Gastrocnemius medialis (tissue), 4 donors: ENCODE results near the gene CHCHD4. TPM values are rescaled to one million over a fixed set of nuclear protein-coding genes. Genes with fewer than 3 reads are reported as not detected.
A peak's percentile ranks its signal among the peaks of the same experiment; 100 is the strongest.

Experiments
- ATAC-seq, 2 donors: fragments of 150-250 bp; one replicate each; pipeline ENCODE4 v1.9.1; 2016
- DNase-seq, 2 donors: peaks; one replicate each; pipeline ENCODE4 v3.0.0-alpha.2; 2019
- H3K27ac ChIP-seq, 4 donors: fragments of 200-600 bp; sonication (generic); 1 replicate in 1 of 4; 2 replicates in 3 of 4; pipeline ENCODE4 v1.5.1; 2016 to 2018; ENCODE audit warnings: mild to moderate bottlenecking in 2 of 4, moderate library complexity in 1 of 4
- H3K27me3 ChIP-seq, 3 donors: fragments of 200-600 bp; sonication (generic) in 2 of 3; 1 replicate in 1 of 3; 2 replicates in 2 of 3; pipeline versions ENCODE4 v1.5.1 to v1.6.0; 2016 to 2019; ENCODE audit warnings: mild to moderate bottlenecking in 1 of 3, moderate library complexity in 1 of 3
- H3K36me3 ChIP-seq, 2 donors: fragments of 200-600 bp; sonication (generic) in 1 of 2; one replicate each; pipeline ENCODE4 v1.5.1; 2017 to 2018
- H3K4me1 ChIP-seq, 2 donors: fragments of 200-600 bp; sonication (generic) in 1 of 2; one replicate each; pipeline ENCODE4 v1.5.1; 2016 to 2017; ENCODE audit warnings: mild to moderate bottlenecking in 2 of 2
- H3K4me3 ChIP-seq, 4 donors: fragments of 200-600 bp; sonication (generic) in 3 of 4; 1 replicate in 1 of 4; 2 replicates in 3 of 4; pipeline ENCODE4 v1.5.1; 2016 to 2019; ENCODE audit warnings: mild to moderate bottlenecking in 2 of 4
- H3K9me3 ChIP-seq, 3 donors: fragments of 200-600 bp; sonication (generic) in 2 of 3; 1 replicate in 1 of 3; 2 replicates in 2 of 3; pipeline ENCODE4 v1.5.1; 2016 to 2019
- POLR2A ChIP-seq, 2 donors: fragments of 450-650 bp; IDR thresholded peaks; one replicate each; pipeline ENCODE4 v1.6.1; 2017; ENCODE audit warnings: antibody characterized with exemption in 2 of 2, mild to moderate bottlenecking in 2 of 2, moderate library complexity in 2 of 2
- in situ Hi-C, 4 donors: fragments of 200-750 bp; cut with MboI; loops; one replicate each; pipeline versions ENCODE4 v1.15.0 to v1.8.0; 2017; ENCODE audit warnings: low sequenced_read_pairs in 4 of 4
- intact Hi-C: fragments of 100-400 bp; cut with DNase I; formaldehyde crosslinking; loops from one replicate; pipeline ENCODE4 v1.15.1; 2023; ENCODE audit warnings: low total_unique reads
- total RNA-seq, 4 donors: library from RNA; depleted of rRNA; stranded (reverse); fragments of >200 nt; gene quantifications; one replicate each; pipeline versions ENCODE4 v1.1.0 to v1.2.3, GENCODE V29; 2016
- TF ChIP-seq, protein P1 (sequence below), 5 experiments: fragments of 450-650 bp in 3 of 5; fragments of 200-600 bp in 2 of 5; sonication (generic) in 2 of 5; IDR thresholded peaks in 4 of 5; conservative IDR thresholded peaks in 1 of 5; 1 replicate in 4 of 5; 2 replicates in 1 of 5; pipeline ENCODE4 v1.5.1; 2016 to 2019; ENCODE audit warnings: antibody characterized with exemption in 5 of 5, mild to moderate bottlenecking in 3 of 5, moderate library complexity in 3 of 5

CHCHD4 gene
- total RNA-seq, 4 donors from 2014 or later: 16.2 to 49.4 (median 22.8) TPM

DNA sequence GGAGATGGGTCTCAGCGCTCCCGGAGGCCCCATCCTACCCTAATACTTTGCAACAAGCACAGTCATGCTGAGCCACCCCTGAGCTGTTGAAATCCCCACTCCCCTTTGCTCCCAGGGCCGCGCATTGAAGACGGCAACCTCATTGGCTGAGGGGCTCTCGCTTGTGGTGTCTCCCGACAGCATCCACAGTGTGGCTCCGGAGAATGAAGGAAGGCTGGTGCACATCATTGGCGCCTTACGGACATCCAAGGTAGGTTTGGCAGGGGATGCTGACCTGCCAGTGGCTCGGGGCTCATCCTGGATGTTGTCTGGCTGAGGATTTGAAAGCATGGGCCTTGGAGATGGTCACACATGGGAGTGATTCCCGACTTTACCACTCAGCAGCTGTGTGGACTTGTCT lies 6.0 kb upstream of the CHCHD4 start:
- H3K4me1 ChIP-seq: peaks cover 20 to 29% of the 10 kb centered on the region in 2 donors
- H3K27ac ChIP-seq: peak overlapping the region in 3 of 4 donors; percentile 19 to 94 (median 52)
- in situ Hi-C loops: loop anchor here in 1 of 4 donors (25.0 kb wide), 1 partner anchor 932 kb away; the partner anchor contains the start of gene MRPS25
- no peaks in the 10 kb centered on the region for H3K9me3 ChIP-seq
- DNase-seq (no peak), ATAC-seq (no peak)
- intact Hi-C loops: no loop called here
- H3K27me3 ChIP-seq: no peaks in the 10 kb centered on the region
- H3K36me3 ChIP-seq: peaks cover 0 to 65% of the 10 kb centered on the region in 2 donors
- no peak overlapping the region for H3K4me3 ChIP-seq
- no peak for TF ChIP-seq POLR2A (IDR thresholded peaks at IDR 0.05)
- TF ChIP-seq, protein P1, sequence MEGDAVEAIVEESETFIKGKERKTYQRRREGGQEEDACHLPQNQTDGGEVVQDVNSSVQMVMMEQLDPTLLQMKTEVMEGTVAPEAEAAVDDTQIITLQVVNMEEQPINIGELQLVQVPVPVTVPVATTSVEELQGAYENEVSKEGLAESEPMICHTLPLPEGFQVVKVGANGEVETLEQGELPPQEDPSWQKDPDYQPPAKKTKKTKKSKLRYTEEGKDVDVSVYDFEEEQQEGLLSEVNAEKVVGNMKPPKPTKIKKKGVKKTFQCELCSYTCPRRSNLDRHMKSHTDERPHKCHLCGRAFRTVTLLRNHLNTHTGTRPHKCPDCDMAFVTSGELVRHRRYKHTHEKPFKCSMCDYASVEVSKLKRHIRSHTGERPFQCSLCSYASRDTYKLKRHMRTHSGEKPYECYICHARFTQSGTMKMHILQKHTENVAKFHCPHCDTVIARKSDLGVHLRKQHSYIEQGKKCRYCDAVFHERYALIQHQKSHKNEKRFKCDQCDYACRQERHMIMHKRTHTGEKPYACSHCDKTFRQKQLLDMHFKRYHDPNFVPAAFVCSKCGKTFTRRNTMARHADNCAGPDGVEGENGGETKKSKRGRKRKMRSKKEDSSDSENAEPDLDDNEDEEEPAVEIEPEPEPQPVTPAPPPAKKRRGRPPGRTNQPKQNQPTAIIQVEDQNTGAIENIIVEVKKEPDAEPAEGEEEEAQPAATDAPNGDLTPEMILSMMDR (IDR thresholded peaks at IDR 0.05 in 4 of 5, conservative IDR thresholded peaks at IDR 0.05 in 1 of 5): no peak

DNA sequence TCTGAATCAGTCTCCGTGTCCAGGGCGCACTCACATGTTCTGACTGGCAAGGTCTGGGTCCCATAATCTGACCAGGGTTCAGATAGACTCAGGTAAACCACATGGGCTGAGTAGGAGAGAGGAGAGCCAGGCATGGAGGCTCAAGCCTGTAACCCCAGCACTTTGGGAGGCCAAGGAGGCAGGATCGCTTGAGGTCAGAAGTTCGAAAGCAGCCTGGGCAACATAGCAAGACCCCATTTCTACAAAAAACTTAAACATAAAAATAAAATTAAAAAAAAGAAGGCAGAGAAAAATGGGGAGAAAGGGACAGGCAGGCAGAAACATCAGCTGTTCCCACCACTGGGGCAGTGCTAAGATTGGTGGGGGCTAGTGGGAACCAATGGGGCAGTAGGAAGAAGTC lies 5.6 kb upstream of the CHCHD4 start:
- Histone ChIP-seq H3K4me3 (no peak overlapping the region), H3K9me3 (no peaks in the 10 kb centered on the region), H3K36me3 (peaks cover 0 to 61% of the 10 kb centered on the region in 2 donors), H3K27me3 (no peaks in the 10 kb centered on the region), H3K27ac (peak overlapping the region in 3 of 4 donors; percentile 33 to 94 (median 52)), H3K4me1 (peaks cover 20 to 25% of the 10 kb centered on the region in 2 donors)
- peak in 1 of 2 donors; percentile 18 for DNase-seq
- TF ChIP-seq, protein P1 (IDR thresholded peaks at IDR 0.05 in 4 of 5, conservative IDR thresholded peaks at IDR 0.05 in 1 of 5): no peak
- TF ChIP-seq POLR2A (IDR thresholded peaks at IDR 0.05): no peak
- in situ Hi-C loops (loop anchor here in 1 of 4 donors (25.0 kb wide), 1 partner anchor 932 kb away; the partner anchor contains the start of gene MRPS25), intact Hi-C loops (no loop called here)
- no peak for ATAC-seq

DNA sequence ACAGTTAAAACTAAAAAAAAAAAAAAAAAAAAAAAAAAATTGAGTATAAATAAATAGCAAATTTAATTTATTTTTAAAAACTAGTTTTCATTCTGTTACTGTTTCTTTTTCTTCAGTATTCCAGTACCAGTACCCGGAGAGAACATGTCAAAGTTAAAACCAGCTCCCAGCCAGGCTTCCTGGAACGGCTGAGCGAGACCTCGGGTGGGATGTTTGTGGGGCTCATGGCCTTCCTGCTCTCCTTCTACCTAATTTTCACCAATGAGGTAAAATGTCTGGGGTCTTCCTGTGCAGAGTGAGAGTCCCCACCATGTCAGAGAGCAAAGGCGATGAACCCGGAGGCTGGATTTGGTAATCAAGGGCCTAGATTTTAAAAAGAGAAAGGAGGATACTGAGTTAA lies 4.6 kb upstream of the CHCHD4 start:
- Histone ChIP-seq H3K9me3 (no peaks in the 10 kb centered on the region), H3K4me1 (peaks cover 20 to 25% of the 10 kb centered on the region in 2 donors), H3K36me3 (peaks cover 0 to 51% of the 10 kb centered on the region in 2 donors), H3K27me3 (no peaks in the 10 kb centered on the region), H3K4me3 (no peak overlapping the region), H3K27ac (peak overlapping the region in 3 of 4 donors; percentile 33 to 94 (median 52))
- DNase-seq (no peak), ATAC-seq (no peak)
- intact Hi-C loops (loop anchor here (5.0 to 10.0 kb wide), 4 partner anchors 156 to 818 kb away; partner anchors contain the start of genes CCDC174, HDAC11 and NR2C2), in situ Hi-C loops (loop anchor here in 2 of 4 donors (10.0 to 25.0 kb wide), 2 partner anchors 234 to 933 kb away; partner anchors contain the start of gene MRPS25 (in 1 of the 2))
- TF ChIP-seq POLR2A (IDR thresholded peaks at IDR 0.05): no peak

DNA sequence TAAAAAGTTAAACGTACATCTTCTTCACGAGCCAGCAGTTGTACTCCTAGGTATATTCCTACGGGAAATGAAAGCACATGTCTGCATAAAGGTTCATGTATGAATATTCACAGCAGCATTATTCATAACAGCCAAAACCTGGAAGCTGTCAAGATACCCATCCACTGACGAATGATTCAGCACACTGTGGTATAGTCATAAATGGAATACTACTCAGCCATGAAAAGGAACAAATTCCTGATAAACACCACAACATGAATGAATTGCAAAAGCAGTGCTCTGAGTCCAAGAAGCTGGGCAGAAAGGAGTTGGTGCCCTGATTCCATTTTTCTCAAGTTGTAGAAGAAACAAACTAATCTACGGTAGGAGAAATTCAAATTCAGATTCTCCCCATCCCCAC lies 4.1 kb upstream of the CHCHD4 start:
- in situ Hi-C loops: loop anchor here in 2 of 4 donors (10.0 to 25.0 kb wide), 2 partner anchors 234 to 934 kb away; partner anchors contain the start of gene MRPS25 (in 1 of the 2)
- DNase-seq: no peak
- intact Hi-C loops: loop anchor here (5.0 to 10.0 kb wide), 4 partner anchors 156 to 819 kb away; partner anchors contain the start of genes CCDC174, HDAC11 and NR2C2
- no peak for TF ChIP-seq POLR2A (IDR thresholded peaks at IDR 0.05)
- TF ChIP-seq, protein P1 (IDR thresholded peaks at IDR 0.05 in 4 of 5, conservative IDR thresholded peaks at IDR 0.05 in 1 of 5): no peak
- Histone ChIP-seq H3K4me1 (peaks cover 25 to 27% of the 10 kb centered on the region in 2 donors), H3K36me3 (peaks cover 0 to 46% of the 10 kb centered on the region in 2 donors), H3K9me3 (no peaks in the 10 kb centered on the region), H3K4me3 (no peak overlapping the region), H3K27ac (peak overlapping the region; percentile 92 to 98 (median 94)), H3K27me3 (no peaks in the 10 kb centered on the region)
- ATAC-seq: no peak

DNA sequence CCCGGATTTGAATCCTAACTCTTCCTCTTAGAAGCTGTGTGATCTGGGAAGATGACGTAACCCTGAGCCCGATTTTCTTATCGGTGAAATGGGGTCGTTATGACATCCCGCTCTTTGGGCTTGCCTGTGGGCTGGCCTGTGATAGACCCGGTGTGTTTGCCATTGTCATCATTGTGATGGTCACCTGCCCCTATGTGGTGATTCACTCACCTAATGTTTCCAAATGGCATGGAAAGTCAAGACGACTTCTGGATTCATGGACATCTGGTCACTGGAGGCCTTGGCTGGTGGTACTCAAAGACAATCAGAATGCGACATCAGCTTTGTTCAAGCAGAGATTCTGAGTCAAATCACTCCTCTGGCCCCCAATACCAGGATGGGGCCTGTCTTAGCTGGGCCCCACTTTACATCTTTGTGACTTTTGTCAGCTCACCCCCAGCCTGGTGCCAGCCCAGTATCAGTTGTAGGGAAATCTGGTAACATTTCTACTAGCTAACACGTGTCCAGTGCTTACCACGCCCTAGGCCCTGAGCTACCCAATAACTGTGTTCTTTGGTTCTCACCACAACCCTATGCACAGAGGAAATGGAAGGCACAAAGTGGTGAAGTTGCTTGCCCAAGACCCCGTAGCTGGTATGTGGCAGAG lies 3.0 kb upstream of the CHCHD4 start:
- intact Hi-C loops: loop anchor here (5.0 to 10.0 kb wide), 4 partner anchors 157 to 820 kb away; partner anchors contain the start of genes CCDC174, HDAC11 and NR2C2

More for the DNA sequence above, 3.0 kb upstream of the CHCHD4 start:
- H3K27ac ChIP-seq: peak overlapping the region; percentile 92 to 98 (median 94)
- H3K4me3 ChIP-seq: no peak overlapping the region
- H3K4me1 ChIP-seq: peaks cover 33 to 37% of the 10 kb centered on the region in 2 donors
- in situ Hi-C loops: loop anchor here in 2 of 4 donors (10.0 to 25.0 kb wide), 2 partner anchors 233 to 935 kb away; partner anchors contain the start of gene MRPS25 (in 1 of the 2)
- H3K9me3 ChIP-seq: no peaks in the 10 kb centered on the region
- DNase-seq (peak in 1 of 2 donors; percentile 37), ATAC-seq (no peak)
- H3K36me3 ChIP-seq: peaks cover 0 to 35% of the 10 kb centered on the region in 2 donors
- TF ChIP-seq, protein P1 (IDR thresholded peaks at IDR 0.05 in 4 of 5, conservative IDR thresholded peaks at IDR 0.05 in 1 of 5): no peak
- no peak for TF ChIP-seq POLR2A (IDR thresholded peaks at IDR 0.05)
- no peaks in the 10 kb centered on the region for H3K27me3 ChIP-seq
